C4-2B (cell line): Measurements from ENCODE around the gene CORO1C.

Experiments used
- CTCF ChIP-seq: fragments of 450-650 bp; conservative IDR thresholded peaks from 2 replicates; pipeline ENCODE4 v1.5.1; 2017; ENCODE audit warnings: mild to moderate bottlenecking
- ZFX ChIP-seq: fragments of 450-650 bp; IDR thresholded peaks from 2 replicates; pipeline ENCODE4 v1.6.1; 2017

GRCh38 chr12:108766294-108766693 lies 35.0 kb upstream of the CORO1C start:
- TF ChIP-seq CTCF (no peak), ZFX (no peak)
